Natural killer cell (primary cell): ENCODE results near the gene PEX3. TPM values are rescaled to one million over a fixed set of nuclear protein-coding genes. Genes with fewer than 3 reads are reported as not detected.
"Not testable (repeated sequence)": the region's sequence is repeated elsewhere in the genome, so short reads cannot be mapped to it uniquely, and the experiment has no call there.

Experiments used
- ATAC-seq, 3 donors: fragments of 150-1000 bp in 2 of 3; fragments of 200-7000 bp in 1 of 3; cut with Tn5 transposase; 1 replicate in 1 of 3; 2 replicates in 2 of 3; pipeline ENCODE4 v1.10.0; 2021; ENCODE audit warnings: mild to moderate bottlenecking in 2 of 3, moderate library complexity in 2 of 3
- DNase-seq, 2 donors: peaks; one replicate each; pipeline versions ENCODE4 v3.0.0 to v3.0.0-alpha.2; 2013 to 2021; ENCODE audit warnings: mixed read lengths in 1 of 2
- H3K27ac ChIP-seq: one replicate; pipeline ENCODE4 v1.5.1; 2013; ENCODE audit warnings: mild to moderate bottlenecking, low read length
- H3K27me3 ChIP-seq: one replicate; pipeline ENCODE4 v1.6.1; 2013; ENCODE audit warnings: low read length; ENCODE audit not compliant: control insufficient read depth, insufficient read depth
- H3K36me3 ChIP-seq: one replicate; pipeline ENCODE4 v1.6.1; 2013; ENCODE audit warnings: low read length; ENCODE audit not compliant: control insufficient read depth, insufficient read depth
- H3K4me1 ChIP-seq: one replicate; pipeline ENCODE4 v1.6.1; 2013; ENCODE audit warnings: low read length; ENCODE audit not compliant: control insufficient read depth, insufficient read depth
- H3K4me3 ChIP-seq: one replicate; pipeline ENCODE4 v1.5.1; 2013; ENCODE audit warnings: low read length
- H3K9me3 ChIP-seq: one replicate; pipeline ENCODE4 v1.6.1; 2013; ENCODE audit warnings: low read length; ENCODE audit not compliant: control insufficient read depth, insufficient read depth
- H3K27ac Mint-ChIP-seq, 2 donors: one replicate each; pipeline ENCODE4 v1.8.0; 2022; ENCODE audit warnings: mild to moderate bottlenecking in 2 of 2, mixed read lengths in 2 of 2, moderate library complexity in 1 of 2
- H3K27me3 Mint-ChIP-seq, 2 donors: one replicate each; pipeline ENCODE4 v1.8.0; 2022; ENCODE audit warnings: low read depth in 2 of 2, mixed read lengths in 2 of 2
- H3K36me3 Mint-ChIP-seq: one replicate; pipeline ENCODE4 v1.8.0; 2022; ENCODE audit warnings: mixed read lengths
- H3K4me1 Mint-ChIP-seq, 2 donors: one replicate each; pipeline ENCODE4 v1.8.0; 2022; ENCODE audit warnings: mixed read lengths in 2 of 2
- H3K4me3 Mint-ChIP-seq: one replicate; pipeline ENCODE4 v1.8.0; 2022; ENCODE audit warnings: mild to moderate bottlenecking, moderate library complexity, mixed read lengths
- H3K9me3 Mint-ChIP-seq, 2 donors: one replicate each; pipeline ENCODE4 v1.8.0; 2022; ENCODE audit warnings: mixed read lengths in 2 of 2
- WGBS: methylation state at CpG from one replicate; pipeline ENCODE4 v1.1.7; 2013; ENCODE audit warnings: missing lambda C conversion rate; ENCODE audit not compliant: insufficient coverage; 5-methylcytosine and 5-hydroxymethylcytosine counted together
- intact Hi-C: fragments of 100-400 bp; cut with micrococcal nuclease; formaldehyde crosslinking; loops from one replicate; pipeline ENCODE4 v1.14.2; 2022
- total RNA-seq, 4 donors: library from RNA; stranded (reverse); fragments of 120-200 nt in 1 of 4; gene quantifications; one replicate each; pipeline versions ENCODE4 v1.2.3 to v1.2.4, GENCODE V29; 2013 to 2022
- TF ChIP-seq, protein P1 (sequence below): fragments of 200-600 bp; IDR thresholded peaks from one replicate; pipeline ENCODE4 v1.8.0; 2022; ENCODE audit warnings: antibody characterized with exemption

PEX3 gene
- total RNA-seq, 3 donors from 2014 or later (not counting 1 experiment from before 2014, with no cell fraction given), result 10.2 to 16.0 (median 14.2) TPM

DNA sequence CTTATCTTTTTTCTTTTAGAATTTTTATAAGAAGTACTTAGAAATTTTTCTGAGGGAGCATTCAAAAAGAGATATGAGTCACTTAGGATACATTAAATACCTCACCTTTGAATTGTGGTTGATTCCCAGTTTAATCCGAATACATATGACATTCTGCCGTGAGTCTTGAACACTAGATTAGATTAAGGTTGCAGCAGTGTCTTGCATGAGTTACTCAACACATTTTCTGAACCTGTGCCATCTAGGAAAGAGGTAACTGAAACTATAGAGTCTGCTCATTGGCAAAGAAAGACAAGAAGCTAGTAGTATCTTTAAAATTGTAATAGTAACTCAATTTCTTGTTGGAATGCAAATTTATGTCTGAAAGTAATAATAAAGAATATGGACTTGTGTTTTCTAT is 14.9 kb downstream of the PEX3 start:
- Histone ChIP-seq H3K36me3 (peaks cover 19% of the 10 kb centered on the region), H3K9me3 (no peaks in the 10 kb centered on the region), H3K4me1 (no peaks in the 10 kb centered on the region), H3K27ac (no peak overlapping the region), H3K4me3 (no peak overlapping the region), H3K27me3 (no peaks in the 10 kb centered on the region)
- H3K27me3 Mint-ChIP-seq, result no peaks in the 10 kb centered on the region
- intact Hi-C loops, result no loop called here
- H3K4me3 Mint-ChIP-seq, result no peak overlapping the region
- TF ChIP-seq, protein P1, sequence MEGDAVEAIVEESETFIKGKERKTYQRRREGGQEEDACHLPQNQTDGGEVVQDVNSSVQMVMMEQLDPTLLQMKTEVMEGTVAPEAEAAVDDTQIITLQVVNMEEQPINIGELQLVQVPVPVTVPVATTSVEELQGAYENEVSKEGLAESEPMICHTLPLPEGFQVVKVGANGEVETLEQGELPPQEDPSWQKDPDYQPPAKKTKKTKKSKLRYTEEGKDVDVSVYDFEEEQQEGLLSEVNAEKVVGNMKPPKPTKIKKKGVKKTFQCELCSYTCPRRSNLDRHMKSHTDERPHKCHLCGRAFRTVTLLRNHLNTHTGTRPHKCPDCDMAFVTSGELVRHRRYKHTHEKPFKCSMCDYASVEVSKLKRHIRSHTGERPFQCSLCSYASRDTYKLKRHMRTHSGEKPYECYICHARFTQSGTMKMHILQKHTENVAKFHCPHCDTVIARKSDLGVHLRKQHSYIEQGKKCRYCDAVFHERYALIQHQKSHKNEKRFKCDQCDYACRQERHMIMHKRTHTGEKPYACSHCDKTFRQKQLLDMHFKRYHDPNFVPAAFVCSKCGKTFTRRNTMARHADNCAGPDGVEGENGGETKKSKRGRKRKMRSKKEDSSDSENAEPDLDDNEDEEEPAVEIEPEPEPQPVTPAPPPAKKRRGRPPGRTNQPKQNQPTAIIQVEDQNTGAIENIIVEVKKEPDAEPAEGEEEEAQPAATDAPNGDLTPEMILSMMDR, result no peak
- H3K9me3 Mint-ChIP-seq, result no peaks in the 10 kb centered on the region
- DNase-seq, result no peak
- peaks cover 0 to 6% of the 10 kb centered on the region in 2 donors for H3K4me1 Mint-ChIP-seq
- 100% methylated on average over 2 of the region's 2 CpGs for WGBS
- H3K27ac Mint-ChIP-seq, result no peak overlapping the region
- no peaks in the 10 kb centered on the region for H3K36me3 Mint-ChIP-seq
- no peak for ATAC-seq

DNA sequence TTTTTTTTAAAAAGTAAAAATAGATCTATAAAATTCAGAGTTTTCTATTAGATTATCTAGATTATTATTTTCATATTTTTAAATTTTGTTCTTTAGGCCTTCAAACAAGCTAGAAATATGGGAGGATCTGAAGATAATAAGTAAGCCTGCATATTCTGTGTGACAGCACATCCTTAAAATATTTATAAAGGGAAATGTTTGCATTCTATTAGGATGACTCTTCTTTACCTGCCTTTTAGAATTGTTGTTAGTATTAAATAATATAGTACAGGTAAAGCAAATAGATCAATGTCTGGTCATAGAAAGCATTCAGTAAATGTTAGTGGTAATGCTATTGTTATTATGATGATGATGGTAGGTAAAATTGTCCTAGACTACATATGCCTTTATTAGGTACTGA is 17.4 kb downstream of the PEX3 start:
- no peak for DNase-seq
- Histone ChIP-seq H3K36me3 (peaks cover 30% of the 10 kb centered on the region), H3K27ac (no peak overlapping the region), H3K9me3 (no peaks in the 10 kb centered on the region), H3K4me1 (no peaks in the 10 kb centered on the region), H3K4me3 (no peak overlapping the region), H3K27me3 (no peaks in the 10 kb centered on the region)
- Mint-ChIP-seq H3K36me3 (peaks cover 11% of the 10 kb centered on the region), H3K27ac (no peak overlapping the region), H3K4me3 (no peak overlapping the region), H3K4me1 (peaks cover 0 to 6% of the 10 kb centered on the region in 2 donors), H3K9me3 (no peaks in the 10 kb centered on the region), H3K27me3 (no peaks in the 10 kb centered on the region)
- intact Hi-C loops, result no loop called here
- no peak for ATAC-seq
- TF ChIP-seq, protein P1, result no peak

DNA sequence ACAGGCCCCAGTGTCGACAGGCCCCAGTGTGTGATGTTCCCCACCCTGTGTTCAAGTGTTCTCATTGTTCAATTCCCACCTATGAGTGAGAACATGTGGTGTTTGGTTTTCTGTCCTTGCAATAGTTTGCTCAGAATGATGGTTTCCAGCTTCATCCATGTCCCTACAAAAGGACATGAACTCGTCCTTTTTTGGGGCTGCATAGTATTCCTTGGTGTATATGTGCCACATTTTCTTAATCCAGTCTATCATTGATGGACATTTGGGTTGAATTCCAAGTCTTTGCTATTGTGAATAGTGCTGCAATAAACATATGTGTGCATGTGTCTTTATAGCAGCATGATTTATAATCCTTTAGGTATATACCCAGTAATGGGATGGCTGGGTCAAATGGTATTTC is 18.2 kb downstream of the PEX3 start:
- H3K9me3 Mint-ChIP-seq, H3K4me1 Mint-ChIP-seq, H3K4me1 ChIP-seq, intact Hi-C loops, H3K27me3 Mint-ChIP-seq, ATAC-seq, H3K27ac Mint-ChIP-seq, H3K9me3 ChIP-seq, H3K27ac ChIP-seq, H3K27me3 ChIP-seq, DNase-seq, H3K4me3 Mint-ChIP-seq, H3K4me3 ChIP-seq: not testable (repeated sequence)
- H3K36me3 Mint-ChIP-seq, result peaks cover 16% of the 10 kb centered on the region
- H3K36me3 ChIP-seq, result peaks cover 31% of the 10 kb centered on the region
- WGBS, result 100% methylated on average over 1 of the region's 2 CpGs

DNA sequence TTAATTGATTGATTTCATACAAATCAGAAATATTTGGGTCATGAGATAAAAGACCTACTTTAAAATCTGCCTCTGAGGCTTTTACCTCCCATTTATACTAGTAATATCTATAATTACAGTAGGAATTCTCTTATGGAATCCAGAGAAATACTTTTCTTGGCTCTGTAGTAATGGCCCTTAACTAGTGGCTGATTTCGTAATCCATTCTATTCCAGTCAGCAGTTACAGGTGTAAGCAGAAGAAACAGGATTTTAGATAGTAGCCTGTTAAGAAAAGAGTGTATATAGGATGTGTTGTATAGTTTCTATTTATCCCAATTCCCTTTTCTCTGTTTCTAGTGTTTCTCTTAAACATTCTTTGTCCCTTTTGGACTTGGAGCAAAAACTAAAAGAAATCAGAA is 21.2 kb downstream of the PEX3 start:
- H3K9me3 ChIP-seq, result no peaks in the 10 kb centered on the region
- WGBS, result 100% methylated on average over 1 of the region's 1 CpG
- H3K36me3 ChIP-seq, result peaks cover 45% of the 10 kb centered on the region
- Mint-ChIP-seq H3K4me3 (no peak overlapping the region), H3K9me3 (no peaks in the 10 kb centered on the region), H3K36me3 (peaks cover 31% of the 10 kb centered on the region), H3K27me3 (no peaks in the 10 kb centered on the region), H3K4me1 (peaks cover 0 to 6% of the 10 kb centered on the region in 2 donors), H3K27ac (no peak overlapping the region)
- H3K4me1 ChIP-seq, result no peaks in the 10 kb centered on the region
- H3K27ac ChIP-seq, result no peak overlapping the region
- no peaks in the 10 kb centered on the region for H3K27me3 ChIP-seq
- ATAC-seq (no peak), DNase-seq (no peak)
- intact Hi-C loops, result no loop called here
- H3K4me3 ChIP-seq, result no peak overlapping the region
- TF ChIP-seq, protein P1, result no peak
